Measurements from ENCODE around the gene PDE4D. TPM values are rescaled to one million over a fixed set of nuclear protein-coding genes. Genes with fewer than 3 reads are reported as not detected.

PDE4D gene
- total and polyA plus RNA-seq, 8 donors: 1.5 to 7.1 (median 3.1) TPM

- no peak for DNase-seq
- Histone ChIP-seq H3K27me3 (no peaks in the 10 kb centered on the region), H3K27ac (peak overlapping the region in 1 of 4 donors; percentile 87), H3K4me3 (no peak overlapping the region), H3K4me1 (peaks cover 0 to 8% (median 4%) of the 10 kb centered on the region in 3 donors), H3K36me3 (no peaks in the 10 kb centered on the region), H3K9me3 (no peaks in the 10 kb centered on the region)
- no peak for FAIRE-seq
- 77 to 87% methylated on average over 5 of the region's 5 CpGs for WGBS, 2 donors
- intact Hi-C loops (cut with DNase I): no loop called here
- no peak for TF ChIP-seq CTCF (IDR thresholded peaks at IDR 0.05)
- no peak for ATAC-seq
Measured at GRCh38 chr5:59276917-59277372, 616.6 kb downstream of the PDE4D start.

DNA sequence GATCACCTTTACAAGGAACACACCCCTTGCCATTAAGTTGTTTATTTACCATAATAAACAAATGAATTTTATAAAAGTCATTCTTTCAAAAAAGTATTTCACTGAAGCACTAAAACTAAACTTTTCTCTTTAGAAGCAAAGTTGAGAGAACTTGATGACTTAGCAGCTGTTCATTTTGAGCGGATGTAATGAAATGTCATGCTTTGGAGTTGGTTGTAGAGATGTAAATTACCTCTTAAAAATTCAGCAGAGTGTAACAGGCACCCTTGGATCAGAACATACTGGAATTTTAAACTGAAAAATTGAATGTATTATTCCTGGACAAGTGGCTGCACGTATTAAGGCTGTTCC lies 617.2 kb downstream of the PDE4D start:
- no peak for TF ChIP-seq CTCF (IDR thresholded peaks at IDR 0.05)
- WGBS, 2 donors: 44 to 63% methylated on average over 2 of the region's 2 CpGs

DNA sequence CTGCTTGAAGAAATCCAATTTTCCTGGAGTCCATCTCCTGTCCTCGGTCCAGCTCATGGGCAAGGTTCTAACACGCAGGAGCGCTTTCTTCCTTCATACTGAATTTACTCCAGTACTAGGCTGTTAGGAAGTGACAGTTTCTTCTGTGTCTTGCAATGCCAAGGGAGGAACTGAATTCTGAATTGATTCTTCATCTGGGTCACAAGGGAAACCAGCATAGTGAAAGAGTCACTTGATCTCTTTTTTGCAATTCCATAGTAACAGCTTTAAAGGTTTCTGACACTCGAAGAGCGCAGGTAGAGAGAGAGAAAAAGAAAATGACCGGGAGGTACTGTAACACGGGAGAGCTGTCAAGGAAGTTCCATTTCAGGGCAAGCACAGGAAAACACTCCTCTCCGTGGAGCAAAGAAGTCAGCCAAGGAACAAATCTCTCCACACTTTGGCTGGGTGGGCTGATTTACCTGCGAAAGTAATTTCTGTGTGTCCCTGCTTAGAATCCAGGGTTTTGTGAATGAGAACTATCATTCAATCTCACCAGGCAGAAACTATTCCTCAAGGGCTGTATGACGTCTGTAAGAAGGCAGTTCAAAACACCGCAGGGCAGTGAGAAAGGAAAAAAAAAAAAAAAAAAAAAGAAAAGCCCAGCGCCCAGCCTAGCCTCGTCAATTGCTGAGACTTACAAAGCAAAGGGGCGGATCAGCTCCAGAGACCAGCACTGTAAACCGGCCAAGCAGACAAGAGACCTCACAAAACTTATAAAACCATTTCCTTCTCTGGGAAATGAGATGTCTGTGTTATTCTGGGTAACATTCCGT lies 617.8 kb downstream of the PDE4D start:
- peaks cover 0 to 8% (median 4%) of the 10 kb centered on the region in 3 donors for H3K4me1 ChIP-seq
- peak in 3 of 6 donors; percentile 15 to 32 (median 22) for DNase-seq
- H3K9me3 ChIP-seq: no peaks in the 10 kb centered on the region
- peak; percentile 87 to 90 (median 89) for ATAC-seq
- peak overlapping the region; percentile 28 to 87 (median 75) for H3K27ac ChIP-seq
- no peaks in the 10 kb centered on the region for H3K27me3 ChIP-seq
- H3K36me3 ChIP-seq: no peaks in the 10 kb centered on the region
- peak overlapping the region; percentile 8 to 44 (median 30) for H3K4me3 ChIP-seq
- 3% methylated on average over 16 of the region's 16 CpGs for WGBS, 2 donors
- intact Hi-C loops (cut with DNase I): no loop called here
- no peak for TF ChIP-seq CTCF (IDR thresholded peaks at IDR 0.05)
- peak; percentile 87 for FAIRE-seq

More for the DNA sequence above, 617.2 kb downstream of the PDE4D start:
- FAIRE-seq (no peak), ATAC-seq (peak in 2 of 4 donors; percentile 5 to 19), DNase-seq (no peak)
- H3K4me1 ChIP-seq: peaks cover 0 to 8% (median 4%) of the 10 kb centered on the region in 3 donors
- no peaks in the 10 kb centered on the region for H3K9me3 ChIP-seq
- no peaks in the 10 kb centered on the region for H3K36me3 ChIP-seq
- intact Hi-C loops (cut with DNase I): no loop called here
- peak overlapping the region in 3 of 4 donors; percentile 22 to 44 (median 39) for H3K4me3 ChIP-seq
- H3K27ac ChIP-seq: peak overlapping the region in 3 of 4 donors; percentile 72 to 87 (median 78)
- no peaks in the 10 kb centered on the region for H3K27me3 ChIP-seq

DNA sequence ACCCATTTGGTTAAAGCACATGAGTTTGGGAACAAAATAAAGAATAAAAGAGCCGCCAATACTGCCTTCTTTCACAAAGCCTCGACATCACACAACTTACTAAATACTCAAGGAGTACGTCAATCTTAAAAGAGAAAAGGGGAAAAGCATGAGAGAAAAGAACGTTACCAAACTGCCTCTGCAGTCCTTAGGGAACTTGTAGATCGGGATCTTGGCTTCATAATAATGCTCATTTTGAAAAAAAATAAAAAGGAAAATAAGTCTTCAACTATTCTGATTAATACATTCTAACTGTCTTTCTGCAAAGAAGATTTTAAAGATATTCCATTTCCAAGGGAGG lies 618.4 kb downstream of the PDE4D start:
- no peak for TF ChIP-seq CTCF (IDR thresholded peaks at IDR 0.05)
- DNase-seq (no peak), ATAC-seq (peak; percentile 22 to 31 (median 24)), FAIRE-seq (no peak)
- peak overlapping the region; percentile 28 to 87 (median 75) for H3K27ac ChIP-seq
- H3K36me3 ChIP-seq: no peaks in the 10 kb centered on the region
- peaks cover 0 to 8% (median 4%) of the 10 kb centered on the region in 3 donors for H3K4me1 ChIP-seq
- 18 to 22% methylated on average over 5 of the region's 5 CpGs for WGBS, 2 donors
- H3K9me3 ChIP-seq: no peaks in the 10 kb centered on the region
- no peaks in the 10 kb centered on the region for H3K27me3 ChIP-seq
- intact Hi-C loops (cut with DNase I): no loop called here
- H3K4me3 ChIP-seq: peak overlapping the region; percentile 8 to 44 (median 30)

DNA sequence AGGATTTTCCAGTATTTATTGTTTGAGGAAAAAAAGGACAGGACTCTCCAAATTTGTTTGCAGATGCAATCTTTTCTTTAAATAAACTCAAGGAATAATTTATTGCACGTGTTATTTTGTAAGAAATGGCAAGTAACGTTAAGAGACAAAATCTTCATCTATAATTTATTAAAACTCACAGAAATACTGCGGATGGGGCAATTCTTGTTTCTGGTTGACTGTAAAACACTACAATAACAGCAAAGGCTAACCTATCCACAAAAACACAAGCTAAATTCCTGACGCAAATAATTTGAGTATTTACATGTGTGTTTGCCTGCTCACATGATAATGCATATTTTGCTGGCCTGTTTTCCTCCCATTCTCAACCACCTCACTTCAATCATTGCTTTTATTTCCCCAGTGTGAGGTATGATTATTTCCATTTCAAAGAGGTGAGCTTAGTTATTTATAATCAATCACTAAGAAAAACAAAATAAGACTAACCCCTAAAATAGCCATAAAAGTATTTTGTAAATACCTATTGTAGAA lies 619.4 kb downstream of the PDE4D start:
- 41 to 57% methylated on average over 4 of the region's 4 CpGs for WGBS, 2 donors
- H3K9me3 ChIP-seq: no peaks in the 10 kb centered on the region
- H3K27me3 ChIP-seq: no peaks in the 10 kb centered on the region
- peak overlapping the region in 1 of 4 donors; percentile 44 for H3K4me3 ChIP-seq
- FAIRE-seq: no peak
- H3K4me1 ChIP-seq: peaks cover 0 to 8% (median 4%) of the 10 kb centered on the region in 3 donors
- DNase-seq: no peak
- no peaks in the 10 kb centered on the region for H3K36me3 ChIP-seq
- ATAC-seq: no peak
- intact Hi-C loops (cut with DNase I): no loop called here
- no peak for TF ChIP-seq CTCF (IDR thresholded peaks at IDR 0.05)
- H3K27ac ChIP-seq: no peak overlapping the region

All from pancreas (tissue), 10 donors.